Measurements from ENCODE around the gene NT5C3B.

NT5C3B gene

GRCh38 chr17:41824086-41824485, 11.9 kb downstream of the NT5C3B start:
- 0 out of 2 replicates have a peak, but pooled peaks cover 7% of the 10 kb centered on the region for H3K36me3 ChIP-seq (ENCODE audit: insufficient read depth, low read length)
- no peaks in the 10 kb centered on the region for H3K9me3 ChIP-seq (ENCODE audit: control insufficient read depth, insufficient read depth, low read length)
- peaks cover 6% of the 10 kb centered on the region for H3K4me1 ChIP-seq (ENCODE audit: insufficient read depth, low read length)
- H3K9ac ChIP-seq (ENCODE audit: low read depth, low read length) = no peak overlapping the region

- 0 out of 2 replicates have a peak, but pooled peaks cover 7% of the 10 kb centered on the region for H3K36me3 ChIP-seq (ENCODE audit: insufficient read depth, low read length)
Observed at GRCh38 chr17:41823580-41823979, 12.5 kb downstream of the NT5C3B start.

GRCh38 chr17:41823141-41823524, 12.9 kb downstream of the NT5C3B start:
- no peaks in the 10 kb centered on the region for H3K9me3 ChIP-seq (ENCODE audit: control insufficient read depth, insufficient read depth, low read length)
- H3K9ac ChIP-seq (ENCODE audit: low read depth, low read length) = no peak overlapping the region
- peaks cover 9% of the 10 kb centered on the region for H3K4me1 ChIP-seq (ENCODE audit: insufficient read depth, low read length)
- 0 out of 2 replicates have a peak, but pooled peaks cover 7% of the 10 kb centered on the region for H3K36me3 ChIP-seq (ENCODE audit: insufficient read depth, low read length)

More at GRCh38 chr17:41823580-41823979, 12.5 kb downstream of the NT5C3B start:
- no peak overlapping the region for H3K9ac ChIP-seq (ENCODE audit: low read depth, low read length)
- no peaks in the 10 kb centered on the region for H3K9me3 ChIP-seq (ENCODE audit: control insufficient read depth, insufficient read depth, low read length)
- peaks cover 9% of the 10 kb centered on the region for H3K4me1 ChIP-seq (ENCODE audit: insufficient read depth, low read length)

GRCh38 chr17:41822216-41823140, 13.6 kb downstream of the NT5C3B start:
- Histone ChIP-seq H3K36me3 (ENCODE audit: insufficient read depth, low read length) (0 out of 2 replicates have a peak, but pooled peaks cover 3% of the 10 kb centered on the region), H3K9me3 (ENCODE audit: control insufficient read depth, insufficient read depth, low read length) (no peaks in the 10 kb centered on the region), H3K9ac (ENCODE audit: low read depth, low read length) (no peak overlapping the region), H3K4me1 (ENCODE audit: insufficient read depth, low read length) (peaks cover 9% of the 10 kb centered on the region)

- Histone ChIP-seq H3K9me3 (ENCODE audit: control insufficient read depth, insufficient read depth, low read length) (no peaks in the 10 kb centered on the region), H3K36me3 (ENCODE audit: insufficient read depth, low read length) (no peaks in the 10 kb centered on the region), H3K4me1 (ENCODE audit: insufficient read depth, low read length) (peaks cover 9% of the 10 kb centered on the region), H3K9ac (ENCODE audit: low read depth, low read length) (no peak overlapping the region)
Observed at GRCh38 chr17:41821776-41822175, 14.3 kb downstream of the NT5C3B start.

DNA sequence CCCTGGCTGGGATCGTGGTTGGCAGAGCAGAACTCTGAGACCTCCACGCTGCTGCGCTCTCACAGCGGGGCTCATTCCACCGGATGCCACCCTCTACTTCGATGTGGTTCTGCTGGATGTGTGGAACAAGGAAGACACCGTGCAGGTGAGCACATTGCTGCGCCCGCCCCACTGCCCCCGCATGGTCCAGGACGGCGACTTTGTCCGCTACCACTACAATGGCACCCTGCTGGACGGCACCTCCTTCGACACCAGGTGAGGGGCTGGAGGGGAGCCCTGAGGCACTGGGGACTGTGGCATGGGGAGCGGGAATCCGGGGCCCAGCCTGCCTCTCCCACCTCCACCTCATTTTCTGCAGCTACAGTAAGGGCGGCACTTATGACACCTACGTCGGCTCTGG, 18.0 kb downstream of the NT5C3B start:
- no peak overlapping the region for H3K9ac ChIP-seq (ENCODE audit: low read depth, low read length)
- H3K4me1 ChIP-seq (ENCODE audit: insufficient read depth, low read length) = peaks cover 9% of the 10 kb centered on the region
- H3K9me3 ChIP-seq (ENCODE audit: control insufficient read depth, insufficient read depth, low read length) = no peaks in the 10 kb centered on the region
- H3K36me3 ChIP-seq (ENCODE audit: insufficient read depth, low read length) = no peaks in the 10 kb centered on the region

- H3K9ac ChIP-seq (ENCODE audit: low read depth, low read length) = no peak overlapping the region
- no peaks in the 10 kb centered on the region for H3K36me3 ChIP-seq (ENCODE audit: insufficient read depth, low read length)
- H3K9me3 ChIP-seq (ENCODE audit: control insufficient read depth, insufficient read depth, low read length) = no peaks in the 10 kb centered on the region
- peaks cover 9% of the 10 kb centered on the region for H3K4me1 ChIP-seq (ENCODE audit: insufficient read depth, low read length)
Observed at GRCh38 chr17:41816637-41817320, 19.3 kb downstream of the NT5C3B start.

DNA sequence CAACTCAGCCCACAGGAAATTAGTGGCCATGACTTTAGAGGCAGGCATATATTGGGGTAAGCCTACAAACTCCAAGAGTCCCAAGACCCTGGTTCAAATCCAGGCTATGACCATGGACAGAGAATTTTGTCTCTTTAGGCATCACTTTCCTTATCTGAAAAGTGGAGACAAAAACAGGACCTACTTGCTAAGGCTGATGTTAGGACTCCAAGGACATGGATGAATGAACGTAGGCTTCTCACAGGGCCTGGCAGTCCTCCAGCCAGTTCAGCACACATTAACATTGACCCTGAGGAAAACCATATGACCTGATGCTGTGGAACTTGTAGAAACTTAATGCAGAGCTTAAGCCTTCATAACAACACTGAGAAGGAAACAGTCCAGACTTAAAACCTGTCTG, 21.8 kb downstream of the NT5C3B start:
- H3K4me1 ChIP-seq (ENCODE audit: insufficient read depth, low read length) = peaks cover 3% of the 10 kb centered on the region; the same call in 1 of the 2 replicates
- 0 out of 2 replicates have a peak overlapping the region, but pooled peaks have one; percentile 70 for H3K9ac ChIP-seq (ENCODE audit: low read depth, low read length)
- H3K9me3 ChIP-seq (ENCODE audit: control insufficient read depth, insufficient read depth, low read length) = peaks cover 3% of the 10 kb centered on the region; the same call in 1 of the 2 replicates
- no peaks in the 10 kb centered on the region for H3K36me3 ChIP-seq (ENCODE audit: insufficient read depth, low read length)

GRCh38 chr17:41813699-41814124, 22.3 kb downstream of the NT5C3B start:
- H3K9ac ChIP-seq (ENCODE audit: low read depth, low read length) = peak overlapping the region; percentile 70
- no peaks in the 10 kb centered on the region; the same call in 1 of the 2 replicates for H3K4me1 ChIP-seq (ENCODE audit: insufficient read depth, low read length)
- H3K36me3 ChIP-seq (ENCODE audit: insufficient read depth, low read length) = no peaks in the 10 kb centered on the region

DNA sequence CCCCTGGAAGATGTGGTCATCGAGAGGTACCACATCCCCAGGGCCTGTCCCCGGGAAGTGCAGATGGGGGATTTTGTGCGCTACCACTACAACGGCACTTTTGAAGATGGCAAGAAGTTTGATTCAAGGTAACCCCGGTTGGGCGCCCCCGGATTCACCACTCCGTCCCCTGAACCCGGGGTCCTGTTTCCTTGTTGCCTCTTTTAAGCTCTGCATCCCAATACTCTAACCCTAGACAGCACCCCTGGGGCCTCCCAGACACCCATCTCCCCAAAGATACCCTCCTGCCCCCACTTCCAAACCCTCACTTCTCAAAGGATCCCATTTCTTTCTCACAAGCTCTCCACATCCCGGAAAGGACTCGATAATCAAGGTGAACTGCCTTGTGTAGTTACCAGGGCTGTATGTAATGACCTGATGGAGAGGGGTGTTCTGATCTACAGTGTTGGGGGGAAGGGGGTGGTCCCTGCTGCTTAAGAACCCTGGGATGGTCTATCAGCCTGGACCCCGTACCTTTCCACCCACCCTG, 22.8 kb downstream of the NT5C3B start:
- H3K36me3 ChIP-seq (ENCODE audit: insufficient read depth, low read length) = no peaks in the 10 kb centered on the region
- H3K9me3 ChIP-seq (ENCODE audit: control insufficient read depth, insufficient read depth, low read length) = peaks cover 3% of the 10 kb centered on the region; the same call in 1 of the 2 replicates
- no peaks in the 10 kb centered on the region; the same call in 1 of the 2 replicates for H3K4me1 ChIP-seq (ENCODE audit: insufficient read depth, low read length)
- H3K9ac ChIP-seq (ENCODE audit: low read depth, low read length) = peak overlapping the region; percentile 70

More at GRCh38 chr17:41813699-41814124, 22.3 kb downstream of the NT5C3B start:
- peaks cover 3% of the 10 kb centered on the region; the same call in 1 of the 2 replicates for H3K9me3 ChIP-seq (ENCODE audit: control insufficient read depth, insufficient read depth, low read length)

DNA sequence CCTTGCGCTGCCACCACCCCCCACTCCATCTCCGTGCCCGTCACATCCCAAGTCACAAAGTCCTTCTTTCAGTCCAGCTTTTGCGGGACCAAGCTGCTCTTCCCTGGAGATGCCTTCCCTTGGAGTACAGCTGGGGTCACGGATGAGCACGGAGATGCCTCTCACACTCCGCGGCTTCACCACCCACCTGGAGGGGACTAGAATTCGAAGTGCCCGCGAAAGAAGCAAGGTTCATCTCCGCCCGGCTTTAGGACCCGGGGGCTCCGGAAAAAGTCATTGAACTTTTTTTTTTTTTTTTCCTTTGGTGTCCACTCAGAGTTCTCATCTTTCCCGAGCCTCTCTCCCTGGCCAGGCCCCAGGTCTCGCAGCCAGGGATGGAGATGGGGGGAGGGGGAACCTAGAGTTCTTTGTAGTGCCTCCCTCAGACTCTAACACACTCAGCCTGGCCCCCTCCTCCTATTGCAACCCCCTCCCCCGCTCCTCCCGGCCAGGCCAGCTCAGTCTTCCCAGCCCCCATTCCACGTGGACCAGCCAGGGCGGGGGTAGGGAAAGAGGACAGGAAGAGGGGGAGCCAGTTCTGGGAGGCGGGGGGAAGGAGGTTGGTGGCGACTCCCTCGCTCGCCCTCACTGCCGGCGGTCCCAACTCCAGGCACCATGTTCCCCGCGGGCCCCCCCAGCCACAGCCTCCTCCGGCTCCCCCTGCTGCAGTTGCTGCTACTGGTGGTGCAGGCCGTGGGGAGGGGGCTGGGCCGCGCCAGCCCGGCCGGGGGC, 23.5 kb downstream of the NT5C3B start, which contains the start of gene FKBP10:
TSS of gene FKBP10 (plus strand) at position 624 of the 771 bp plus-strand sequence. CDS start at position 655, 31 bp downstream.
- Histone ChIP-seq H3K9ac (ENCODE audit: low read depth, low read length) (peak within 1 kb of the TSS; percentile 70), H3K4me1 (ENCODE audit: insufficient read depth, low read length) (no peaks in the 10 kb centered on the region; the same call in 1 of the 2 replicates), H3K9me3 (ENCODE audit: control insufficient read depth, insufficient read depth, low read length) (peaks cover 3% of the 10 kb centered on the region; the same call in 1 of the 2 replicates), H3K36me3 (ENCODE audit: insufficient read depth, low read length) (no peaks in the 10 kb centered on the region)

DNA sequence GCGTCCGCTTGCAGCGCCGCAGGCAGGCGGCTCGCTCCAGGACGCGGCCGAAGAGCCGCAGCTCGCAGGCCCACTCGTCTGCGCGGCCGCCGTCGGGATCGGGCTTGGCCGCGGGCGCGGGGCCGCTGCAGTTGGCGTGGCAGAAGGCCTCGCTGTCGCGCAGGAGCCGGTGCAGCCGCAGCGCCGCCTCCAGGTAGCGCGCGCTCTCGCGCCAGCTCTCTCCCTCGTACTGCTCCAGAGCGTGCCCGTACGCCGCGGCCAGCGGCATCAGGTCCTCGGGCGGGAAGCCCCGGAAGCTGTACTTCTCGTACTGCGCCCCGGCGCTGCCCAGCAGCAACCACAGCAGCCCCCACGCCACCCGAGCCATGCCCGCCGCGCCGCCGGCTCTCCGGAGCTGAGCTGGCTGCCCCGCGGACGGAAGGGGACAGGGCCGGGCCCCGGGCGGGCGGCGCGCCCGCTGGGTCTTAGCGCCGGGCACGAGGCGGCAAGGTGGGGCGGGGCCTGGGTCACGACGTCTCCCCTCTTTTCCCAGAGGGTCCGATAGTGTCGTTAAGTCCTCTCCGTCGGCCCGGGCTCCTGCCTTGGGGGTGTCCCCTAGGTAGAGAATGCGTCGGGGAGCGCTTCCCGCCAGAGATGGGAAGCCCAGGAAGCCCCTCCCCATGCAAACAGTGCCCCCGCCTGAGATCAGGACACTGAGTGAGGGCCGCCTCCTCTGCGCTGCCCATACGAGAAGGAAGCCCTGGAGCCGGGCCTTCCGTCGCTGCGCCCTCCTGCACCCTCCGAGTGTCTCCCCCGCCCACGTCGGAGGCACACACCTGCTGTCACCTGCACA, 24.3 kb downstream of the NT5C3B start, which contains the start of gene P3H4:
TSS of gene P3H4 (minus strand) at position 401 of the 832 bp plus-strand sequence. CDS start at position 367, 34 bp downstream.
- H3K36me3 ChIP-seq (ENCODE audit: insufficient read depth, low read length) = no peaks in the 10 kb centered on the region
- H3K9ac ChIP-seq (ENCODE audit: low read depth, low read length) = peak within 1 kb of the TSS; percentile 70
- peaks cover 3% of the 10 kb centered on the region; the same call in 1 of the 2 replicates for H3K9me3 ChIP-seq (ENCODE audit: control insufficient read depth, insufficient read depth, low read length)
- H3K4me1 ChIP-seq (ENCODE audit: insufficient read depth, low read length) = no peaks in the 10 kb centered on the region; the same call in 1 of the 2 replicates
